Measurements from ENCODE around the gene CFAP57.

DNA sequence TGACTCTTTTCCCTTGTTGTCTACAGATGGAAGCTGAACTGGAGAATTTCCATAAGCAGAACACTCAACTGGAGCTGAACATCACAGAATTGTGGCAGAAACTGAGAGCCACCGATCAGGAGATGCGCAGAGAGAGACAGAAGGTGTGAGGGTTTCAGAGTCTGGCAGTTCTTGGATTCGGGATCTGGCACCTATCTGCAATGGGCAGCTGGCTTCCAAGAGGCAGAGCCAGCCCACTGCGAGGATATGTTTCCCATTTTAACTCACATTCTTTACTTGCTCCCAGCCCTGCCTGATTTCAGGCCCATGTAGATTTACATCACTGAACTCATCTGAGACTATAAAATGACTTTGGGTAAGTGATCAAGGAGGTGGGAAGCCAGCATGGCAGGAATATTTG is 60.4 kb downstream of the CFAP57 start:
- TF ChIP-seq, protein P1, sequence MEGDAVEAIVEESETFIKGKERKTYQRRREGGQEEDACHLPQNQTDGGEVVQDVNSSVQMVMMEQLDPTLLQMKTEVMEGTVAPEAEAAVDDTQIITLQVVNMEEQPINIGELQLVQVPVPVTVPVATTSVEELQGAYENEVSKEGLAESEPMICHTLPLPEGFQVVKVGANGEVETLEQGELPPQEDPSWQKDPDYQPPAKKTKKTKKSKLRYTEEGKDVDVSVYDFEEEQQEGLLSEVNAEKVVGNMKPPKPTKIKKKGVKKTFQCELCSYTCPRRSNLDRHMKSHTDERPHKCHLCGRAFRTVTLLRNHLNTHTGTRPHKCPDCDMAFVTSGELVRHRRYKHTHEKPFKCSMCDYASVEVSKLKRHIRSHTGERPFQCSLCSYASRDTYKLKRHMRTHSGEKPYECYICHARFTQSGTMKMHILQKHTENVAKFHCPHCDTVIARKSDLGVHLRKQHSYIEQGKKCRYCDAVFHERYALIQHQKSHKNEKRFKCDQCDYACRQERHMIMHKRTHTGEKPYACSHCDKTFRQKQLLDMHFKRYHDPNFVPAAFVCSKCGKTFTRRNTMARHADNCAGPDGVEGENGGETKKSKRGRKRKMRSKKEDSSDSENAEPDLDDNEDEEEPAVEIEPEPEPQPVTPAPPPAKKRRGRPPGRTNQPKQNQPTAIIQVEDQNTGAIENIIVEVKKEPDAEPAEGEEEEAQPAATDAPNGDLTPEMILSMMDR (conservative IDR thresholded peaks at IDR 0.05) = no peak
- no peak for TF ChIP-seq ZFX (IDR thresholded peaks at IDR 0.05)

Measured in C4-2B (cell line).